IgD-negative memory B cell (primary cell): Measurements from ENCODE around the gene N4BP2. TPM values are rescaled to one million over a fixed set of nuclear protein-coding genes. Genes with fewer than 3 reads are reported as not detected.

Experiments used
- H3K27ac Mint-ChIP-seq, 3 donors: one replicate each; pipeline ENCODE4 v1.8.0; 2020 to 2022; ENCODE audit warnings: mild to moderate bottlenecking in 3 of 3, mixed read lengths in 3 of 3, moderate library complexity in 1 of 3
- H3K27me3 Mint-ChIP-seq: one replicate; pipeline ENCODE4 v1.8.0; 2021; ENCODE audit warnings: mixed read lengths
- H3K36me3 Mint-ChIP-seq: one replicate; pipeline ENCODE4 v1.8.0; 2020; ENCODE audit warnings: mild to moderate bottlenecking, mixed read lengths
- H3K4me1 Mint-ChIP-seq, 3 donors: one replicate each; pipeline ENCODE4 v1.8.0; 2020 to 2022; ENCODE audit warnings: mixed read lengths in 3 of 3, mild to moderate bottlenecking in 1 of 3
- H3K4me3 Mint-ChIP-seq, 4 donors: one replicate each; pipeline ENCODE4 v1.8.0; 2020 to 2022; ENCODE audit warnings: mild to moderate bottlenecking in 4 of 4, mixed read lengths in 4 of 4, moderate library complexity in 3 of 4
- H3K9me3 Mint-ChIP-seq, 3 donors: one replicate each; pipeline ENCODE4 v1.8.0; 2020 to 2021; ENCODE audit warnings: mixed read lengths in 3 of 3, mild to moderate bottlenecking in 1 of 3
- polyA plus RNA-seq: library from polyadenylated mRNA; unstranded; fragments of 300-500 nt; fragmentation: Illumina TruSeq; gene quantifications from one replicate; pipeline ENCODE4 v1.2.3, GENCODE V29; 2021

The N4BP2 gene
- polyA plus RNA-seq, 1 donor from 2014 or later = 6.1 TPM

GRCh38 chr4:40196272-40196671 is 139.6 kb downstream of the N4BP2 start:
- H3K27ac Mint-ChIP-seq = peak overlapping the region; percentile 89 to 100 (median 99)
- peak overlapping the region; percentile 97 to 99 (median 99) for H3K4me3 Mint-ChIP-seq
- no peaks in the 10 kb centered on the region for H3K9me3 Mint-ChIP-seq
- H3K4me1 Mint-ChIP-seq = peaks cover 33 to 48% (median 39%) of the 10 kb centered on the region in 3 donors
- H3K27me3 Mint-ChIP-seq = no peaks in the 10 kb centered on the region
- H3K36me3 Mint-ChIP-seq = peaks cover 15% of the 10 kb centered on the region

GRCh38 chr4:40196724-40197281 is 140.2 kb downstream of the N4BP2 start, which contains the start of gene RHOH:
TSS of gene RHOH (plus strand) at chr4:40197031. CDS start at chr4:40243387, 46,356 bp downstream.
- Mint-ChIP-seq H3K4me3 (peak within 1 kb of the TSS; percentile 97 to 99 (median 99)), H3K27me3 (no peaks in the 10 kb centered on the region), H3K9me3 (no peaks in the 10 kb centered on the region), H3K4me1 (peaks cover 28 to 46% (median 35%) of the 10 kb centered on the region in 3 donors), H3K27ac (peak within 1 kb of the TSS; percentile 89 to 100 (median 99)), H3K36me3 (peaks cover 15% of the 10 kb centered on the region)

DNA sequence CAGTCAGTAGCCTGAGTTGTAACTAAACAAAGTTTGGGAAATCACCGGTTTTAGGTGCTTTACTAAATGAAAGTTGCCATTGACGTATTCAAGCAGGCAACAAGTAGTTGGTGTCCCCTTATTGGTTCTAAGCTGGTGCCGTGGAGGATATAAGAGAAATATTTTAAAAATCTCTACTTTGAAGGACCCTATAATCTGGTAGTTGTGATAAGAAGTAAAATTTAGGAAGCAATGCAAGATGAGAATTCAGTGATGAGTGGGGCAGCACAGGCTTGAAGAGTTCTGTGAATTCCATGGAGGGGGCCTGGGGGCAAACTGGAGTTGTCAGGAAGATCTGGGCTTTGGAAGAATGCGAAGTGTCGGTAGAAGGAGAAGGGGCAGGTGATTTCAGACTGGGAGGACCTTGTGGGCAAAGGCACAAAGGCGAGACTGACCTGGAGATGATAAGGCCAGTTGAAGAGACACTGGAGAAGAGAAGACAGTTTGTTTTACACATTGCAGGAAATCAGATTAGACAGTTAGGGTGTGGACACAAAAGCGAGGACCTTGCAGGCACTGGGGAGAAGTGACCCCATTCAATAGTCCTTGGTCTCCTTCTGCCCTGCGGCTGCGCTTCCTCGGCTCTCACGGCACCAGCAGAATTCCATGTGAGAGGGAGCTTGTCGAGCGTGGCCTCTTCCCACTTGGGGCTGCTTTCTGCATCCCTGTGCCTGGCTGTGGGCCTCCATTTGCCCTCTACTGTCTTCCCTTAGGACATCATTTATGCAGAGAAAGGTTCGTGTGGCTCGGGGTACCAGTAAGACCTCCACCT is 141.4 kb downstream of the N4BP2 start:
- H3K4me1 Mint-ChIP-seq = peaks cover 27 to 45% (median 30%) of the 10 kb centered on the region in 3 donors
- peaks cover 20% of the 10 kb centered on the region for H3K36me3 Mint-ChIP-seq
- no peaks in the 10 kb centered on the region for H3K9me3 Mint-ChIP-seq
- peak overlapping the region; percentile 89 to 100 (median 99) for H3K27ac Mint-ChIP-seq
- H3K4me3 Mint-ChIP-seq = peak overlapping the region; percentile 97 to 99 (median 99)
- H3K27me3 Mint-ChIP-seq = no peaks in the 10 kb centered on the region

DNA sequence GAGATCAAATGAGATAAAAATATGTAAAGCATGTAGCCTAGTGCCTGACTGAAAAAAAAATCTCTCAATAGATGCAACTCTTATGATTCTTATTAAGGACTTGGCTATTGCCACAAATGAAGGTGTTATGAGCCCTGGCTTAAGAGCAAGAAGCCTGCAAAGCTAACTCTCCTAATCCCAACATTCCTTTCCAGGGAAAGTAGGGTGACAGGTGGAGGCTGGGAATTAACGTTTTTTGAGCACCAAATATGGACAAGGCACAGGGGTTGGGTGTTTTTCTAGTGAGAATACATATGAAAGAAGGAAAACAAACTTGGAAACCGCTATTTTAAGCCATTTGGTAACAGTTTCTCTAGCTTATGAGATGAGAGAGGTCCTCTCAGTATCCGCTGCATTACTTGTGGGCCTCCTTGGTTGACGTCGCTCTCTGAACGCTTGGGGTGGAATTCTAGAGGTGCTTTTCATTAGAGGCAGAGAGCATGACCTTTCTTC is 142.6 kb downstream of the N4BP2 start:
- no peaks in the 10 kb centered on the region for H3K27me3 Mint-ChIP-seq
- H3K27ac Mint-ChIP-seq = peak overlapping the region; percentile 89 to 100 (median 99)
- H3K9me3 Mint-ChIP-seq = no peaks in the 10 kb centered on the region
- peak overlapping the region; percentile 97 to 99 (median 99) for H3K4me3 Mint-ChIP-seq
- H3K36me3 Mint-ChIP-seq = peaks cover 20% of the 10 kb centered on the region
- peaks cover 31 to 48% (median 39%) of the 10 kb centered on the region in 3 donors for H3K4me1 Mint-ChIP-seq

- Mint-ChIP-seq H3K27me3 (no peaks in the 10 kb centered on the region), H3K9me3 (no peaks in the 10 kb centered on the region), H3K27ac (peak overlapping the region; percentile 89 to 100 (median 99)), H3K36me3 (peaks cover 20% of the 10 kb centered on the region), H3K4me3 (peak overlapping the region; percentile 97 to 99 (median 99)), H3K4me1 (peaks cover 34 to 50% (median 41%) of the 10 kb centered on the region in 3 donors)
Measured at GRCh38 chr4:40199999-40200874, 143.6 kb downstream of the N4BP2 start.

DNA sequence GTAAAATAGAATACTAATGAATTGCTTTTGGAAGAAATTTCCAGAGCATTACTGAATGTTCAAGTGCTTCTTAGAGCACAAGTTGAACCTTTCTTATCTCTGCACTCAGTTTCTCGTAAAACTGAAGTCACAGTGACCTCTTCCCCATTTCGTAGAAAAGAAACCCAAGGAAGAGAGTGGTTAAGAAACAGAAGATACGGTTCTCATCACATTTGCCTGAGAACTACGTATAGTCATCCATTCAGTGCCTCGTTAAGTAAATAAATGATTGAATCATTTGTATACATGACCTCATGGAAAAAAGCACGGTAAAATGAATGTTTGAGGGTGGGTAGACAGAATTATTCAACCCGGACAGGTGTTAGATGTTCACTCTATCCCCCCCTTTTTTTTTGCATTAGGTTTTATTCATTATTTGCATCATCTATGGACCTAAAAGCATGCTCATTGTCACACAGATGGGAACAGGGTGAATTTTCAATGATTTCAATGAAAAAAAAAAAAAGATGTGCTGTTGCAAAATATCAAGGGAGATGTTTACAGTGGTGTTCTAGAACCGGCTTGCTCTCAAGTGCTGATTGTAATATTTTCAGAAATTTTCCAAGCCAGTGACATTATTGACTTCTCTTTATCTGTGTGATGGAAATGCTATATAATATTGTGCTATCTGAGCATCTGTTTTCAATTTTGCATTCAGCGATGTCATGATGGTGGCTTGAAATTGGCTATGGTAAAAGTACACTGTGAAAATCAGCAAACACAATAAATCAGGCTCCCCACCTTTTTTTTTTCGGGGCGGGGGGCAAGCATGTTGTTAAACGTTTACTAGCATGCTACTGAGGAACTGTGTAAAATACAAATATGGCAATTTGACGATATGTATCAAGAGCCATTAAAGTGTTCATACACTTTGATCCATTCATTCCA is 144.5 kb downstream of the N4BP2 start:
- Mint-ChIP-seq H3K9me3 (no peaks in the 10 kb centered on the region), H3K27me3 (no peaks in the 10 kb centered on the region), H3K27ac (peak overlapping the region; percentile 89 to 100 (median 99)), H3K36me3 (peaks cover 20% of the 10 kb centered on the region), H3K4me3 (peak overlapping the region; percentile 97 to 99 (median 99)), H3K4me1 (peaks cover 36 to 51% (median 50%) of the 10 kb centered on the region in 3 donors)

GRCh38 chr4:40201898-40202297 is 145.2 kb downstream of the N4BP2 start:
- Mint-ChIP-seq H3K27ac (peak overlapping the region; percentile 76 to 99 (median 95)), H3K27me3 (no peaks in the 10 kb centered on the region), H3K9me3 (no peaks in the 10 kb centered on the region), H3K4me1 (peaks cover 38 to 51% (median 51%) of the 10 kb centered on the region in 3 donors), H3K4me3 (peak overlapping the region; percentile 79 to 99 (median 98)), H3K36me3 (peaks cover 19% of the 10 kb centered on the region)

- Mint-ChIP-seq H3K4me1 (peaks cover 44 to 57% (median 56%) of the 10 kb centered on the region in 3 donors), H3K9me3 (no peaks in the 10 kb centered on the region)
Measured at GRCh38 chr4:40202474-40202873, 145.8 kb downstream of the N4BP2 start.

DNA sequence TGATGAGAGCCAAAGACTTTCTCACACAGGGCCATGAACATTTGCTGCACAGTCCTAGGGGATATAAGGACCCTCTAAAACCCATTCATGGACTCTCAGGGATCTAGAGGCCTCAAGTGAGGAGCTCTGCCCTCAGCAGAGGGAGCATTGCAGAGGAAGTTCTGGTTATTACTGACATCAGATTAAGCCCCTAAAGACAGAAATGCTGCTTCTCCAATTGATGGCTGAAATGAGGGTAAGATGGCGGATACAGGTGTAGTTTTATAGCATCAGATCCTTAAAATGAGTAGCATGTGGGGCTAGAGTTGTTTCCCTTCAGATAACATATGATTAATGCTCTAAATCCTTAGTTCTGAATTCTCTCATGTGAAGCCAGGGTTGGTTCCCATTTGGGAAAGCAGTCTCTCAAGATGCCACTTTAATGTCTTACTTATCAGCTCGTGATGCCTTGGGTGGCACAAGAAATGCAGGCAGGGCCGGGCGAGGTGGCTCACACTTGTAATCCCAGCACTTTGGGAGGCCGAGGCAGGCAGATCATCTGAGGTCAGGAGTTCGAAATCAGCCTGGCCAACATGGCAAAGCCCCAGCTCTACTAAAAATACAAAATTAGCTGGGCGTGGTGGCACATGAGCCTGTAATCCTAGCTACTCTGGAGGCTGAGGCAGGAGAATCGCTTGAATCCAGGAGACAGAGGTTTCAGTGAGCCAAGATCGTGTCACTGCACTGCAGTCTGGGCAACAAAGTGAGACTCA is 148.0 kb downstream of the N4BP2 start:
- H3K27me3 Mint-ChIP-seq = no peaks in the 10 kb centered on the region
- H3K36me3 Mint-ChIP-seq = peaks cover 14% of the 10 kb centered on the region
- H3K4me3 Mint-ChIP-seq = peak overlapping the region; percentile 79 to 97 (median 90)
- peak overlapping the region; percentile 86 to 91 (median 89) for H3K27ac Mint-ChIP-seq
- H3K9me3 Mint-ChIP-seq = no peaks in the 10 kb centered on the region
- H3K4me1 Mint-ChIP-seq = peaks cover 56 to 70% (median 65%) of the 10 kb centered on the region in 3 donors

More at GRCh38 chr4:40202474-40202873, 145.8 kb downstream of the N4BP2 start:
- H3K27ac Mint-ChIP-seq = peak overlapping the region; percentile 76 to 95 (median 86)
- H3K4me3 Mint-ChIP-seq = peak overlapping the region; percentile 79 to 99 (median 94)
- no peaks in the 10 kb centered on the region for H3K27me3 Mint-ChIP-seq
- H3K36me3 Mint-ChIP-seq = peaks cover 18% of the 10 kb centered on the region

GRCh38 chr4:40205259-40206198 is 148.9 kb downstream of the N4BP2 start:
- Mint-ChIP-seq H3K4me1 (peaks cover 61 to 73% (median 68%) of the 10 kb centered on the region in 3 donors), H3K9me3 (no peaks in the 10 kb centered on the region), H3K27me3 (no peaks in the 10 kb centered on the region), H3K36me3 (peaks cover 19% of the 10 kb centered on the region), H3K4me3 (peak overlapping the region; percentile 79 to 97 (median 90)), H3K27ac (peak overlapping the region; percentile 86 to 91 (median 89))

DNA sequence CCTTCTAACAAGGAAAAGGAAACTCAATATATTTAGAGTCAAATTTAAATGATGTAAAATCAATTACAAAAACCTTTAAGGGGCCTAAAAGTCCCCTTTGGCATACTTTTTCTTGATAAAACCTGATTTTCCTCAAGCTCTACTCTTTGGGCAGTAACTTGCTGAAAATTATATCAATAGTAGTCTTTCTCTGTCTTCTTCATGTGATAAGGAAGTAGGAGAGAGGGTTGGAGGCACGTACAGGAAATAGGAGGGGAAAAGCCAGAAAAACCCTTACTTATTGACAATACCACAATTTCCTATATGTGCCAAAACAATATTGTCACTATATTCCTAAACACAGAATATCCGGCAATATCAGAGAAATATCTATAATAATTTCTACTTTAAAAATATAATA is 149.8 kb downstream of the N4BP2 start:
- Mint-ChIP-seq H3K36me3 (peaks cover 15% of the 10 kb centered on the region), H3K4me1 (peaks cover 63 to 76% (median 68%) of the 10 kb centered on the region in 3 donors), H3K9me3 (no peaks in the 10 kb centered on the region), H3K27me3 (no peaks in the 10 kb centered on the region), H3K27ac (peak overlapping the region; percentile 84 to 91 (median 89)), H3K4me3 (peak overlapping the region; percentile 79 to 97 (median 90))
